ENCODE results near the gene PHF1.
A peak's percentile ranks its signal among the peaks of the same experiment; 100 is the strongest.

The PHF1 gene

GRCh38 chr6:33440649-33441309, 30.0 kb downstream of the PHF1 start:
- no peak for TF ChIP-seq ZNF274 (IDR thresholded peaks at IDR 0.05; ENCODE audit: low read depth, low read length)
- no peak overlapping the region for H3K4me3 ChIP-seq (ENCODE audit: low read length)

- no peak for TF ChIP-seq ZNF274 (IDR thresholded peaks at IDR 0.05; ENCODE audit: low read depth, low read length)
Measured at GRCh38 chr6:33441457-33441856, 30.6 kb downstream of the PHF1 start.

GRCh38 chr6:33442283-33442682, 31.5 kb downstream of the PHF1 start:
- no peak overlapping the region for H3K4me3 ChIP-seq (ENCODE audit: low read length)
- TF ChIP-seq ZNF274 (IDR thresholded peaks at IDR 0.05; ENCODE audit: low read depth, low read length), result no peak

More at GRCh38 chr6:33441457-33441856, 30.6 kb downstream of the PHF1 start:
- H3K4me3 ChIP-seq (ENCODE audit: low read length), result no peak overlapping the region

GRCh38 chr6:33443025-33443424, 32.2 kb downstream of the PHF1 start:
- TF ChIP-seq ZNF274 (IDR thresholded peaks at IDR 0.05; ENCODE audit: low read depth, low read length), result no peak
- H3K4me3 ChIP-seq (ENCODE audit: low read length), result no peak overlapping the region

GRCh38 chr6:33443619-33444504, 33.0 kb downstream of the PHF1 start:
- TF ChIP-seq ZNF274 (IDR thresholded peaks at IDR 0.05; ENCODE audit: low read depth, low read length), result no peak

GRCh38 chr6:33445119-33445603, 34.3 kb downstream of the PHF1 start:
- no peak overlapping the region for H3K4me3 ChIP-seq (ENCODE audit: low read length)
- no peak for TF ChIP-seq ZNF274 (IDR thresholded peaks at IDR 0.05; ENCODE audit: low read depth, low read length)

More at GRCh38 chr6:33443619-33444504, 33.0 kb downstream of the PHF1 start:
- no peak overlapping the region for H3K4me3 ChIP-seq (ENCODE audit: low read length)

GRCh38 chr6:33446356-33446755, 35.5 kb downstream of the PHF1 start:
- no peak overlapping the region for H3K4me3 ChIP-seq (ENCODE audit: low read length)
- TF ChIP-seq ZNF274 (IDR thresholded peaks at IDR 0.05; ENCODE audit: low read depth, low read length), result no peak

- H3K4me3 ChIP-seq (ENCODE audit: low read length), result no peak overlapping the region
- TF ChIP-seq ZNF274 (IDR thresholded peaks at IDR 0.05; ENCODE audit: low read depth, low read length), result no peak
Measured at GRCh38 chr6:33450434-33450833, 39.6 kb downstream of the PHF1 start.

GRCh38 chr6:33451606-33452005, 40.8 kb downstream of the PHF1 start:
- H3K4me3 ChIP-seq (ENCODE audit: low read length), result no peak overlapping the region
- no peak for TF ChIP-seq ZNF274 (IDR thresholded peaks at IDR 0.05; ENCODE audit: low read depth, low read length)

- no peak for TF ChIP-seq ZNF274 (IDR thresholded peaks at IDR 0.05; ENCODE audit: low read depth, low read length)
- H3K4me3 ChIP-seq (ENCODE audit: low read length), result no peak overlapping the region
Measured at GRCh38 chr6:33452496-33452895, 41.7 kb downstream of the PHF1 start.

GRCh38 chr6:33453393-33454008, 42.7 kb downstream of the PHF1 start:
- peak overlapping the region; percentile 96 for H3K4me3 ChIP-seq (ENCODE audit: low read length)
- no peak for TF ChIP-seq ZNF274 (IDR thresholded peaks at IDR 0.05; ENCODE audit: low read depth, low read length)

- H3K4me3 ChIP-seq (ENCODE audit: low read length), result peak within 1 kb of the TSS; percentile 96
- no peak for TF ChIP-seq ZNF274 (IDR thresholded peaks at IDR 0.05; ENCODE audit: low read depth, low read length)
Measured at GRCh38 chr6:33454009-33454946, 43.5 kb downstream of the PHF1 start, which contains the start of gene ZBTB9. Gene ZBTB9, plus strand, starts transcription at chr6:33454576. Its CDS starts 525 bp downstream, at chr6:33455101.

GRCh38 chr6:33455051-33455450, 44.2 kb downstream of the PHF1 start:
- no peak for TF ChIP-seq ZNF274 (IDR thresholded peaks at IDR 0.05; ENCODE audit: low read depth, low read length)
- H3K4me3 ChIP-seq (ENCODE audit: low read length), result peak overlapping the region; percentile 86

All from GM08714 (cell line).